Fibroblast of pulmonary artery (primary cell): Measurements from ENCODE around the gene ITCH.

Source experiments
- DNase-seq: peaks from one replicate; pipeline ENCODE4 v3.0.0-alpha.2; 2010; ENCODE audit warnings: low read depth
- H3K4me3 ChIP-seq: replicated peaks from 2 replicates; pipeline ENCODE4 v1.5.1; 2011; ENCODE audit warnings: low read depth, mild to moderate bottlenecking, control low read depth, low read length, moderate library complexity
- CTCF ChIP-seq: IDR thresholded peaks from 2 replicates; pipeline ENCODE4 v1.5.1; 2011; ENCODE audit warnings: mild to moderate bottlenecking, control low read depth, low read length, inconsistent platforms; ENCODE audit errors: missing control alignments

Gene ITCH

GRCh38 chr20:34536798-34537394, 173.8 kb downstream of the ITCH start:
- TF ChIP-seq CTCF = peak; percentile 46
- peak; percentile 49 for DNase-seq

GRCh38 chr20:34537651-34538050, 174.6 kb downstream of the ITCH start:
- no peak overlapping the region for H3K4me3 ChIP-seq
- DNase-seq = no peak

More at GRCh38 chr20:34536798-34537394, 173.8 kb downstream of the ITCH start:
- no peak overlapping the region for H3K4me3 ChIP-seq

GRCh38 chr20:34538671-34539123, 175.6 kb downstream of the ITCH start:
- H3K4me3 ChIP-seq = no peak overlapping the region
- TF ChIP-seq CTCF = peak; percentile 94
- peak; percentile 71 for DNase-seq

More at GRCh38 chr20:34537651-34538050, 174.6 kb downstream of the ITCH start:
- TF ChIP-seq CTCF = no peak

- no peak for DNase-seq
- no peak for TF ChIP-seq CTCF
- H3K4me3 ChIP-seq = no peak overlapping the region
These were observed 176.7 kb downstream of the ITCH start for GRCh38 chr20:34539756-34540155.

- TF ChIP-seq CTCF = no peak
- no peak for DNase-seq
- no peak overlapping the region for H3K4me3 ChIP-seq
These were observed 177.7 kb downstream of the ITCH start for GRCh38 chr20:34540596-34541263.

- no peak for DNase-seq
- no peak overlapping the region for H3K4me3 ChIP-seq
- TF ChIP-seq CTCF = no peak
These were observed 178.3 kb downstream of the ITCH start for GRCh38 chr20:34541264-34541901.

- no peak for DNase-seq
- no peak overlapping the region for H3K4me3 ChIP-seq
- no peak for TF ChIP-seq CTCF
These were observed 178.8 kb downstream of the ITCH start for GRCh38 chr20:34541917-34542316.
